Fibroblast of upper back skin (primary cell): ENCODE data around the gene ADIG.
"Not testable (repeated sequence)": the region's sequence is repeated elsewhere in the genome, so short reads cannot be mapped to it uniquely, and the experiment has no call there.

ENCODE experiments used
- DNase-seq: peaks from one replicate; pipeline ENCODE4 v3.0.0-alpha.2; 2013

The ADIG gene

GRCh38 chr20:38579219-38579910 lies 1.6 kb upstream of the ADIG start:
- DNase-seq = no peak

- no peak for DNase-seq
Measured at GRCh38 chr20:38579921-38580320, 1.1 kb upstream of the ADIG start.

- no peak for DNase-seq
Measured at GRCh38 chr20:38581830-38582358, 897 bp downstream of the ADIG start.

- DNase-seq = no peak
Measured at GRCh38 chr20:38583306-38583705, 2.3 kb downstream of the ADIG start.

- no peak for DNase-seq
Measured at GRCh38 chr20:38584099-38584763, 3.2 kb downstream of the ADIG start.

GRCh38 chr20:38585404-38586180 lies 4.6 kb downstream of the ADIG start:
- no peak for DNase-seq

- no peak for DNase-seq
Measured at GRCh38 chr20:38586181-38586525, 5.2 kb downstream of the ADIG start.

- no peak for DNase-seq
Measured at GRCh38 chr20:38588303-38588702, 7.3 kb downstream of the ADIG start.

GRCh38 chr20:38589351-38589750 lies 8.4 kb downstream of the ADIG start:
- no peak for DNase-seq

GRCh38 chr20:38589967-38590675 lies 9.1 kb downstream of the ADIG start:
- DNase-seq = no peak

- DNase-seq = no peak
Measured at GRCh38 chr20:38590676-38591473, 9.9 kb downstream of the ADIG start.

GRCh38 chr20:38591474-38592410 lies 10.7 kb downstream of the ADIG start:
- no peak for DNase-seq

- not testable (repeated sequence) for DNase-seq
Measured at GRCh38 chr20:38592411-38592790, 11.4 kb downstream of the ADIG start.

- DNase-seq = not testable (repeated sequence)
Measured at GRCh38 chr20:38594281-38594680, 13.3 kb downstream of the ADIG start.

GRCh38 chr20:38595886-38596285 lies 14.9 kb downstream of the ADIG start:
- not testable (repeated sequence) for DNase-seq

- no peak for DNase-seq
Measured at GRCh38 chr20:38599410-38599882, 18.4 kb downstream of the ADIG start.

- no peak for DNase-seq
Measured at GRCh38 chr20:38600057-38600456, 19.1 kb downstream of the ADIG start.

GRCh38 chr20:38601216-38602184 lies 20.5 kb downstream of the ADIG start, which contains the start of gene ARHGAP40:
TSS of gene ARHGAP40 (plus strand) at chr20:38601809.
- DNase-seq = no peak

GRCh38 chr20:38602185-38602581 lies 21.2 kb downstream of the ADIG start:
- no peak for DNase-seq

GRCh38 chr20:38603286-38603685 lies 22.3 kb downstream of the ADIG start:
- DNase-seq = no peak
